HG02852 (cell line): ENCODE measurements around the gene RTL5.

Source experiments
- ATAC-seq: cut with Tn5 transposase; IDR thresholded peaks from one replicate; pipeline ENCODE4 v1.9.1; 2021; ENCODE audit warnings: mild to moderate bottlenecking, moderate library complexity; ENCODE audit not compliant: unreplicated experiment

Gene RTL5

GRCh38 chrX:72130156-72130761, 1.5 kb downstream of the RTL5 start:
- no peak for ATAC-seq

- no peak for ATAC-seq
Observed at GRCh38 chrX:72129661-72130060, 2.1 kb downstream of the RTL5 start.

- ATAC-seq, result no peak
Observed at GRCh38 chrX:72128881-72129280, 2.8 kb downstream of the RTL5 start.

GRCh38 chrX:72128183-72128834, 3.4 kb downstream of the RTL5 start:
- no peak for ATAC-seq

- ATAC-seq, result no peak
Observed at GRCh38 chrX:72127332-72127731, 4.4 kb downstream of the RTL5 start.

- ATAC-seq, result peak; percentile 76
Observed at GRCh38 chrX:72126539-72127140, 5.1 kb downstream of the RTL5 start.

GRCh38 chrX:72126048-72126415, 5.7 kb downstream of the RTL5 start:
- no peak for ATAC-seq

- ATAC-seq, result no peak
Observed at GRCh38 chrX:72125331-72126047, 6.2 kb downstream of the RTL5 start.

GRCh38 chrX:72124540-72125201, 7.0 kb downstream of the RTL5 start:
- ATAC-seq, result no peak

GRCh38 chrX:72123471-72124185, 8.1 kb downstream of the RTL5 start:
- ATAC-seq, result no peak

GRCh38 chrX:72122621-72123337, 8.9 kb downstream of the RTL5 start:
- no peak for ATAC-seq

- no peak for ATAC-seq
Observed at GRCh38 chrX:72121383-72121782, 10.3 kb downstream of the RTL5 start.

- no peak for ATAC-seq
Observed at GRCh38 chrX:72120837-72121236, 10.9 kb downstream of the RTL5 start.

- no peak for ATAC-seq
Observed at GRCh38 chrX:72117636-72118210, 14.0 kb downstream of the RTL5 start.

GRCh38 chrX:72115380-72115779, 16.3 kb downstream of the RTL5 start:
- ATAC-seq, result no peak

- ATAC-seq, result no peak
Observed at GRCh38 chrX:72114807-72115206, 16.9 kb downstream of the RTL5 start.

- ATAC-seq, result no peak
Observed at GRCh38 chrX:72114306-72114705, 17.4 kb downstream of the RTL5 start.

GRCh38 chrX:72113461-72113860, 18.3 kb downstream of the RTL5 start:
- ATAC-seq, result no peak

- no peak for ATAC-seq
Observed at GRCh38 chrX:72110876-72111708, 20.6 kb downstream of the RTL5 start.
